T-helper 2 cell treated with Interferon-gamma antibody and Interleukin-4, amounts not matched to agents 5 μg/mL and 100 μg/mL, for 36 hours (primary cell): Measurements from ENCODE around the gene ADAMTS7.
"Not testable (repeated sequence)": the region's sequence is repeated elsewhere in the genome, so short reads cannot be mapped to it uniquely, and the experiment has no call there.

Source experiments
- DNase-seq: peaks from one replicate; pipeline ENCODE4 v3.0.0; 2021; ENCODE audit warnings: low spot score
- H3K27ac Mint-ChIP-seq: one replicate; pipeline ENCODE4 v1.8.0; 2021; ENCODE audit warnings: mild to moderate bottlenecking, mixed read lengths
- H3K27me3 Mint-ChIP-seq: one replicate; pipeline ENCODE4 v1.8.0; 2021; ENCODE audit warnings: low read depth, mixed read lengths
- H3K36me3 Mint-ChIP-seq: one replicate; pipeline ENCODE4 v1.8.0; 2021; ENCODE audit warnings: low read depth, mixed read lengths
- H3K4me1 Mint-ChIP-seq: one replicate; pipeline ENCODE4 v1.8.0; 2021; ENCODE audit warnings: low read depth, mixed read lengths
- H3K4me3 Mint-ChIP-seq: one replicate; pipeline ENCODE4 v1.8.0; 2022; ENCODE audit warnings: mild to moderate bottlenecking, moderate library complexity, mixed read lengths
- H3K9me3 Mint-ChIP-seq: one replicate; pipeline ENCODE4 v1.8.0; 2021; ENCODE audit warnings: mixed read lengths

The ADAMTS7 gene

GRCh38 chr15:78811124-78811824, at the start of gene ADAMTS7:
Gene ADAMTS7 (minus strand): TSS chr15:78811464. CDS start chr15:78811220, 244 bp downstream.
- peaks cover 45% of the 10 kb centered on the region for H3K27me3 Mint-ChIP-seq
- DNase-seq: peak; percentile 55

GRCh38 chr15:78859971-78860719, 48.9 kb upstream of the ADAMTS7 start:
- peak overlapping the region; percentile 86 for H3K4me3 Mint-ChIP-seq
- no peaks in the 10 kb centered on the region for H3K9me3 Mint-ChIP-seq
- H3K36me3 Mint-ChIP-seq: no peaks in the 10 kb centered on the region
- peaks cover 1% of the 10 kb centered on the region for H3K27me3 Mint-ChIP-seq
- peaks cover 7% of the 10 kb centered on the region for H3K4me1 Mint-ChIP-seq
- DNase-seq: peak; percentile 72
- H3K27ac Mint-ChIP-seq: peak overlapping the region; percentile 79

More at GRCh38 chr15:78811124-78811824, at the start of gene ADAMTS7:
- Mint-ChIP-seq H3K36me3 (peaks cover 9% of the 10 kb centered on the region), H3K4me1 (peaks cover 9% of the 10 kb centered on the region), H3K27ac (no peak within 1 kb of the TSS), H3K4me3 (peak within 1 kb of the TSS; percentile 82), H3K9me3 (peaks cover 8% of the 10 kb centered on the region)

- H3K9me3 Mint-ChIP-seq: no peaks in the 10 kb centered on the region
- H3K36me3 Mint-ChIP-seq: no peaks in the 10 kb centered on the region
- peaks cover 7% of the 10 kb centered on the region for H3K4me1 Mint-ChIP-seq
- no peak overlapping the region for H3K27ac Mint-ChIP-seq
- DNase-seq: no peak
- H3K27me3 Mint-ChIP-seq: no peaks in the 10 kb centered on the region
- no peak overlapping the region for H3K4me3 Mint-ChIP-seq
Observed at GRCh38 chr15:78855746-78856145, 44.5 kb upstream of the ADAMTS7 start.

- no peak overlapping the region for H3K4me3 Mint-ChIP-seq
- DNase-seq: no peak
- H3K4me1 Mint-ChIP-seq: peaks cover 2% of the 10 kb centered on the region
- H3K27me3 Mint-ChIP-seq: no peaks in the 10 kb centered on the region
- no peaks in the 10 kb centered on the region for H3K36me3 Mint-ChIP-seq
- H3K9me3 Mint-ChIP-seq: no peaks in the 10 kb centered on the region
- no peak overlapping the region for H3K27ac Mint-ChIP-seq
Observed at GRCh38 chr15:78854833-78855372, 43.6 kb upstream of the ADAMTS7 start.

GRCh38 chr15:78853500-78853899, 42.2 kb upstream of the ADAMTS7 start:
- H3K9me3 Mint-ChIP-seq: no peaks in the 10 kb centered on the region
- H3K36me3 Mint-ChIP-seq: no peaks in the 10 kb centered on the region
- DNase-seq: no peak
- H3K4me3 Mint-ChIP-seq: no peak overlapping the region
- no peaks in the 10 kb centered on the region for H3K4me1 Mint-ChIP-seq
- H3K27me3 Mint-ChIP-seq: no peaks in the 10 kb centered on the region
- H3K27ac Mint-ChIP-seq: no peak overlapping the region

- H3K27me3 Mint-ChIP-seq: peaks cover 2% of the 10 kb centered on the region
- H3K36me3 Mint-ChIP-seq: no peaks in the 10 kb centered on the region
- no peak overlapping the region for H3K4me3 Mint-ChIP-seq
- H3K27ac Mint-ChIP-seq: no peak overlapping the region
- no peaks in the 10 kb centered on the region for H3K4me1 Mint-ChIP-seq
- H3K9me3 Mint-ChIP-seq: no peaks in the 10 kb centered on the region
- DNase-seq: no peak
Observed at GRCh38 chr15:78850941-78851755, 39.9 kb upstream of the ADAMTS7 start.

GRCh38 chr15:78850352-78850751, 39.1 kb upstream of the ADAMTS7 start:
- Mint-ChIP-seq H3K27me3 (peaks cover 5% of the 10 kb centered on the region), H3K36me3 (no peaks in the 10 kb centered on the region), H3K9me3 (no peaks in the 10 kb centered on the region), H3K4me1 (no peaks in the 10 kb centered on the region), H3K4me3 (no peak overlapping the region), H3K27ac (no peak overlapping the region)
- DNase-seq: no peak

- H3K9me3 Mint-ChIP-seq: not testable (repeated sequence)
Observed at GRCh38 chr15:78847387-78847906, 36.2 kb upstream of the ADAMTS7 start.

GRCh38 chr15:78846906-78847305, 35.6 kb upstream of the ADAMTS7 start:
- not testable (repeated sequence) for H3K27ac Mint-ChIP-seq, H3K4me1 Mint-ChIP-seq, H3K36me3 Mint-ChIP-seq, H3K4me3 Mint-ChIP-seq, H3K9me3 Mint-ChIP-seq, DNase-seq
- H3K27me3 Mint-ChIP-seq: peaks cover 11% of the 10 kb centered on the region

More at GRCh38 chr15:78847387-78847906, 36.2 kb upstream of the ADAMTS7 start:
- not testable (repeated sequence) for H3K4me3 Mint-ChIP-seq, DNase-seq, H3K4me1 Mint-ChIP-seq, H3K36me3 Mint-ChIP-seq, H3K27ac Mint-ChIP-seq
- H3K27me3 Mint-ChIP-seq: peaks cover 11% of the 10 kb centered on the region

- Mint-ChIP-seq H3K27ac (no peak overlapping the region), H3K4me3 (no peak overlapping the region), H3K4me1 (no peaks in the 10 kb centered on the region)
Observed at GRCh38 chr15:78842519-78842918, 31.3 kb upstream of the ADAMTS7 start.

GRCh38 chr15:78841891-78842290, 30.6 kb upstream of the ADAMTS7 start:
- no peaks in the 10 kb centered on the region for H3K4me1 Mint-ChIP-seq
- no peaks in the 10 kb centered on the region for H3K36me3 Mint-ChIP-seq
- H3K9me3 Mint-ChIP-seq: no peaks in the 10 kb centered on the region
- H3K4me3 Mint-ChIP-seq: no peak overlapping the region
- peaks cover 11% of the 10 kb centered on the region for H3K27me3 Mint-ChIP-seq
- H3K27ac Mint-ChIP-seq: no peak overlapping the region
- no peak for DNase-seq

More at GRCh38 chr15:78842519-78842918, 31.3 kb upstream of the ADAMTS7 start:
- Mint-ChIP-seq H3K36me3 (no peaks in the 10 kb centered on the region), H3K9me3 (no peaks in the 10 kb centered on the region), H3K27me3 (peaks cover 11% of the 10 kb centered on the region)
- no peak for DNase-seq

- peaks cover 11% of the 10 kb centered on the region for H3K27me3 Mint-ChIP-seq
- H3K27ac Mint-ChIP-seq: no peak overlapping the region
- no peak overlapping the region for H3K4me3 Mint-ChIP-seq
- no peak for DNase-seq
- H3K9me3 Mint-ChIP-seq: no peaks in the 10 kb centered on the region
- H3K4me1 Mint-ChIP-seq: no peaks in the 10 kb centered on the region
- H3K36me3 Mint-ChIP-seq: no peaks in the 10 kb centered on the region
Observed at GRCh38 chr15:78841376-78841706, 30.1 kb upstream of the ADAMTS7 start.

- Mint-ChIP-seq H3K36me3 (no peaks in the 10 kb centered on the region), H3K4me3 (no peak overlapping the region), H3K9me3 (no peaks in the 10 kb centered on the region), H3K27ac (no peak overlapping the region), H3K27me3 (peaks cover 9% of the 10 kb centered on the region), H3K4me1 (no peaks in the 10 kb centered on the region)
- DNase-seq: no peak
Observed at GRCh38 chr15:78840661-78841375, 29.6 kb upstream of the ADAMTS7 start.
